ENCODE measurements around the gene PKDCC. TPM values are rescaled to one million over a fixed set of nuclear protein-coding genes. Genes with fewer than 3 reads are reported as not detected.
"Not testable (repeated sequence)": the region's sequence is repeated elsewhere in the genome, so short reads cannot be mapped to it uniquely, and the experiment has no call there.

PKDCC gene
- total RNA-seq, 2 donors from 2014 or later = 68.5 to 74.0 TPM

DNA sequence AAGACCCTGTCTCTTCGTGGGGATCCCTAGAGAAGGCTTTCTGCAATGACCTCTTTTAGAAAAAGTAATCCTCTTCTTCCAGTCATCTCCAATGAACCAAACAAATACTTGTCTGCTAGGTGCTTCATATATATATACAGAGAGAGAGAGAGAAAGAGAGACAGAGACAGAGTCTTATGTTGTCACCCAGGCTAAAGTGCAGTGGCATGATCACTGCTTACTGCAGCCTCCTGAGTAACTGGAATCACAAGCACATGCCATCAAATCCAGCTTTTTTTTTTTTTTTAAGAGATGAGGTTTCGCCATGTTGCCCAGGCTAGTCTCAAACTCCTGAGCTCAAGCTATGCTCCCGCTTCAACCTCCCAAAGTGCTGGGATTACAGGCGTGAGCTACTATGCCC is 18.6 kb upstream of the PKDCC start:
- ATAC-seq (no peak), DNase-seq (no peak)
- intact Hi-C loops (cut with DNase I, micrococcal nuclease) = no loop called here

DNA sequence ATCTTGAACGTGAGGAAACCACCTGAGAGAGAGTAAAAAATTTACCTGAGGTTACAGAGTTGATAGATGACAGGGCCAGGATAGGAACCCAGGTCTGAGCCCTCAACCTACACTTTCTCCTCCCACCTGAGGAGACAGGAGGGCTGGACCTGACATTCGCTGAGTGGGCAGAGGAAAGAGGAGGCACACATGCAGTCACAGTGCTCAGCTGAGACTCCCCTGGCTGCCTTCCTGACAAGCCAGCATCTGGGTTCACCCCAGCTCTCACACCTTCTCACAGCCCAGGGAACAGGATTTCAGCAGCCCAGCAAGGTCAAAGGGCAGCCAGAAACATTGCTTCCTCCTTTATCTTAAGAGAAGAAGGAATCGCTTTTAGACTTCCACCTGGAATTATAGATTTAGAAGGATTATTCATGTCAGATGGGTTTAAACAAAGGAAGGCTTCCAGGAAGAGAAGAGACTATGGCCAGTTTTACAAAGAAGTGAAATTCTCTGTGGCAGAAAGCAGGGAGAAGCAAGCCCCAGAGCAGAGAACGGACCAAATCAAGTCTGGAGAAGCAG is 18.1 kb upstream of the PKDCC start:
- peak; percentile 35 for ATAC-seq
- intact Hi-C loops (cut with DNase I, micrococcal nuclease) = no loop called here
- no peak for DNase-seq

GRCh38 chr2:42030200-42030759 is 17.5 kb upstream of the PKDCC start:
- intact Hi-C loops (cut with DNase I, micrococcal nuclease) = no loop called here
- DNase-seq (no peak), ATAC-seq (no peak)

DNA sequence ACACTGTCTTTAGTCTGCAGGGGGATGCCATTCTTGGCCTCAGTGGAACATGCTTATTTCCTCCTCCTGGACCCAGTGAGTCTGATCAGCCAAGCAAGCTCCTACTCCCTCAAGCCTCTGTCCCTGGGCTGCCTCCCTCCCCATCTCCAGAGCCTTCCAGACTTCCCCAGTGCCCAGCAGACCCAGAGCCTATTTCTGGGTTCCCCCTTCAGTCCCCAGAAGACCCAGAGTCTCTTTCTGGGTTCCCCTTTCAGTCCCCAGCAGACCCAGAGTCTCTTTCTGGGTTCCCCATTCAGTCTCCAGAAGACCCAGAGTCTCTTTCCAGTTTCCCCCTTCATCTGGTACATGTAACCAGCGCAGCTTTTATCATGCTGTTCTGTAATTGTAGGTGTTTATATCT is 17.0 kb upstream of the PKDCC start:
- ATAC-seq (no peak), DNase-seq (no peak)
- intact Hi-C loops (cut with DNase I, micrococcal nuclease) = no loop called here

- no peak for DNase-seq
- peak; percentile 79 for ATAC-seq
These were observed 16.3 kb upstream of the PKDCC start for GRCh38 chr2:42031281-42032223.

DNA sequence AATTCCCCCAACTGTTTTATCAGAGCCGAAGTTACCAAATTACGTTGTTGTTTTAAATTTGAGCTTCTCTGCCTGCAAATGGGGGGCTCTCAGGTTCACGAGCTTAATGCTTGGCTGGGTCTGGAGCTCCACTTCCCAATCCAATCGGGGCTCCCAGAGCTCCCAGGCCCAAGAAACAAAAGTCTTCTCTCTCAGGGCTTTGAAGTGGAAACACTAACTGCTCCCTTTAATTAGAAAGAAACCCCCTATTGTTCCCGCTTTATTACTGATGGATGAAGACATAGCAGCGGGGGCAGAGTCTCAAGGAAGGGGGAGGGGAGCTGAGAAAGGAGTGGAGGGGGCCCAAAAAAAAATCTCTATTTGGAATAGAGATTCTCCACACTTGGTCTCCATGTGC is 15.6 kb upstream of the PKDCC start:
- no peak for ATAC-seq
- no peak for DNase-seq
- intact Hi-C loops (cut with DNase I, micrococcal nuclease) = no loop called here

More at GRCh38 chr2:42031281-42032223, 16.3 kb upstream of the PKDCC start:
- intact Hi-C loops (cut with DNase I, micrococcal nuclease) = no loop called here

- no peak for DNase-seq
- intact Hi-C loops (cut with DNase I, micrococcal nuclease) = no loop called here
- no peak for ATAC-seq
These were observed 15.1 kb upstream of the PKDCC start for GRCh38 chr2:42032745-42033144.

- DNase-seq; ATAC-seq; intact Hi-C loops (cut with DNase I, micrococcal nuclease): not testable (repeated sequence)
These were observed 13.7 kb upstream of the PKDCC start for GRCh38 chr2:42034096-42034495.

GRCh38 chr2:42035241-42035640 is 12.6 kb upstream of the PKDCC start:
- DNase-seq = no peak
- no peak for ATAC-seq
- intact Hi-C loops (cut with DNase I, micrococcal nuclease) = no loop called here

DNA sequence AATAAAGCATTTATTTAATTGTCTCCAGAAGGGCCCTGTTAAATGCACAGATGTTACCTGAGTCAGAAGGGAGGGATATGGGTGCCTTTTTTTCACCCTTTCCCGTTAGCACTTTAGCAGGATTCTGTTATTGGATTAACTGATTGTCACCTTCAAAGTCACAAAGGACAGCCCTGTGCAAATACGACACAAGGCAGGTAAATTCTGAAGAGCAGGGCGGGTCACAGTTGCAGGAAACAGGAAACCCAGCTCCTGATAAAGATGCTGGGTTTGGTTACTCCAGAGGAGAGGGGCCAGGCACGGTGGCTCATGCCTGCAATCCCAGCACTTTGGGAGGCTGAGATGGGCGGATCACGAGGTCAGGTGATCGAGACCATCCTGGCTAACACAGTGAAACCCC is 11.4 kb upstream of the PKDCC start:
- DNase-seq = no peak
- peak; percentile 92 for ATAC-seq
- intact Hi-C loops (cut with DNase I, micrococcal nuclease) = no loop called here

GRCh38 chr2:42036940-42037339 is 10.9 kb upstream of the PKDCC start:
- intact Hi-C loops (cut with DNase I, micrococcal nuclease) = no loop called here
- no peak for DNase-seq
- ATAC-seq = no peak

DNA sequence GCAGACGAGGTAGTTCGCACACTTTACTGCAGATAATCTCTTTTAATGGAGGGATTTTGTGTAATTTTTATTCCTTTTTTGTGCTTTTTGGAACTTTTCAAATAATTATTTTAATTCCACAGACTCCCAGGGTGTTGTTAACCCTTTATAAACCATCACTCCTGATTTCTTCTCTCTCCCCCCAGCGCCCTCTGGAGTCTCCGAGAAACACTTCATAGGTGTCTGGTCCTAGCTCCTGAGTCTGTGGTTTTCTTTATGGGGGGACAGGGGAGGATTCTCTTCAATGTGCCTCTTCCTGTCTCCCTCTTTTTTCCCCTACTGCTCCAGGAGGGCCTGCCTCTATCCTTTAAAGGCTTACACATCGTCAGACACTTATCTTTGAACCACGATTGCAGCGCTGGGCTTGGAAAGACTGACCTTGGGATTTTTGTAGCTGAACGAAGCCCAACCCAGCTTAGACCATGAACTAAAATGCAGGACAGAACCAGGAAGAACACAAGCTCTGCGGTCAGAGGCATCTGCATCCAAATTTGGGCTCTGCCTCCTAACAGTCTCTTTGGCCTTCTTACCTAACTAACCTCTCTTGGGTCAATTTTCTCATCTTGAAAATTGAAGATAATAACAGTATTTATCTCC is 7.1 kb upstream of the PKDCC start:
- intact Hi-C loops (cut with DNase I, micrococcal nuclease) = no loop called here
- ATAC-seq (no peak), DNase-seq (no peak)

- ATAC-seq (no peak), DNase-seq (no peak)
- intact Hi-C loops (cut with DNase I, micrococcal nuclease) = no loop called here
These were observed 6.3 kb upstream of the PKDCC start for GRCh38 chr2:42041377-42042127.

GRCh38 chr2:42042631-42043355 is 5.0 kb upstream of the PKDCC start:
- ATAC-seq = no peak
- intact Hi-C loops (cut with DNase I, micrococcal nuclease) = no loop called here
- DNase-seq = no peak

DNA sequence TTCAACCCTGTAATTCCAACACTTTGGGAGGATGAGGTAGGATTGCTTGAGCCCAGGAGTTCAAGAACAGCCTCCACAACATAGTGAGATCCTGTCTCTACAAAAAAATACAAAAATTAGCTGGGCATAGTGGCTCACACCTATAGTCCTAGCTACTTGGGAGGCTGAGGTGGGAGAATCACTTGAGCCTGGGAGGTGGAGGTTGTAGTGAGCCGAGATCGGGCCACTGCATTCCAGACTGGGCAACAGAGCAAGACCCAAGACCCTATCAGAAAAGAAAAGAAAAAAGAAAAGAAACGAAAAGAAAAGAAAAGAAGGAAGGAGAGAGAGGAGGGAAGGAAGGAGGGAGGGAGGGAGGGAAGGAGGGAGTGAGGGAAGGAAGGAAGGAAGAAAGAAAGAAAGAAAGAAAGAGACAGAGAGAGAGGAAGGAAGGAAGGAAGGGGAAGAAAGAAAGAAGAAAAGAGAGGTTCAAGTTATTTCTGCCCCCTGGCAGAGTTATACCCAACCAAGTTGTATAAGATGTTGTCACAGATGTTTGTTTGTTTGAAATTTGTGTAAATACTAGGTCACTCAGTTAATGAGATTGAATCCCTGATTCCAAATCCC is 3.9 kb upstream of the PKDCC start:
- ATAC-seq (no peak), DNase-seq (no peak)
- intact Hi-C loops (cut with DNase I, micrococcal nuclease) = no loop called here

- intact Hi-C loops (cut with DNase I, micrococcal nuclease) = no loop called here
- ATAC-seq (no peak), DNase-seq (no peak)
These were observed 2.9 kb upstream of the PKDCC start for GRCh38 chr2:42044939-42045338.

DNA sequence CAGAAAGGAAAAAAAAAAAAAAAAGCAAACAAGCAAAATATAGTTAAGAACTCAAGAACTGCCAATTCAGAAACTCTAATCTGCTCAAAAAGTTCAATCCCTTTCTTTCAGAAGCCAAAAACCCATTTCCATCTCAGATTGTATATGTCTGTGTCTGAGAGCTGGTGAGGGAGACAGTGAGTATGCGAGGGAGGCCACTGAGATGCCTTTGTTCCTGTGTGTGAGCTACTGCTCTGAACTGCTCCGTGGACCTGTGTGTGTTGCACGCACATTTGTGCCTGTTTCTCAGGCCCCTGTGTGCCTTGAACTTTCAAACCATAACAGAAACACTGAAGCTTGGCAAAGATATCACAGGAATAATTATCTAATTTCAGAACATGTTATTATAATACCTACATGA is 2.5 kb upstream of the PKDCC start:
- intact Hi-C loops (cut with DNase I, micrococcal nuclease) = no loop called here
- ATAC-seq (no peak), DNase-seq (no peak)
